Osteocyte (in vitro differentiated cells): ENCODE data around the gene SMARCB1. TPM values are rescaled to one million over a fixed set of nuclear protein-coding genes. Genes with fewer than 3 reads are reported as not detected.

Experiments used
- DNase-seq: peaks from one replicate; pipeline ENCODE4 v3.0.0; 2021; ENCODE audit warnings: mixed read lengths; ENCODE audit not compliant: unreplicated experiment; ENCODE audit errors: extremely low spot score
- H3K27ac Mint-ChIP-seq: one replicate; pipeline ENCODE4 v1.8.0; 2021; ENCODE audit warnings: mild to moderate bottlenecking, mixed read lengths; ENCODE audit not compliant: unreplicated experiment
- H3K27me3 Mint-ChIP-seq: one replicate; pipeline ENCODE4 v1.8.0; 2021; ENCODE audit warnings: mixed read lengths; ENCODE audit not compliant: unreplicated experiment
- H3K36me3 Mint-ChIP-seq: one replicate; pipeline ENCODE4 v1.8.0; 2021; ENCODE audit warnings: mixed read lengths; ENCODE audit not compliant: unreplicated experiment
- H3K4me1 Mint-ChIP-seq: one replicate; pipeline ENCODE4 v1.8.0; 2021; ENCODE audit warnings: mixed read lengths; ENCODE audit not compliant: unreplicated experiment
- H3K4me3 Mint-ChIP-seq: one replicate; pipeline ENCODE4 v1.8.0; 2021; ENCODE audit warnings: mild to moderate bottlenecking, moderate library complexity, mixed read lengths; ENCODE audit not compliant: unreplicated experiment
- H3K9me3 Mint-ChIP-seq: one replicate; pipeline ENCODE4 v1.8.0; 2021; ENCODE audit warnings: mixed read lengths; ENCODE audit not compliant: unreplicated experiment
- CTCF ChIP-seq: fragments of 200-600 bp; sonication (generic); IDR thresholded peaks from 2 replicates; pipeline ENCODE4 v1.5.0; 2021; ENCODE audit warnings: antibody characterized with exemption, mild to moderate bottlenecking, moderate library complexity
- total RNA-seq: library from RNA; stranded (reverse); gene quantifications from 2 replicates; pipeline ENCODE4 v1.2.1, GENCODE V29; 2021

The SMARCB1 gene
- total RNA-seq, 1 donor from 2014 or later = 126 TPM

GRCh38 chr22:23744485-23744884 lies 42.3 kb upstream of the SMARCB1 start:
- TF ChIP-seq CTCF = no peak
- Mint-ChIP-seq H3K4me3 (no peak overlapping the region), H3K27ac (no peak overlapping the region), H3K4me1 (peaks cover 3% of the 10 kb centered on the region), H3K36me3 (peaks cover 20% of the 10 kb centered on the region), H3K27me3 (no peaks in the 10 kb centered on the region), H3K9me3 (no peaks in the 10 kb centered on the region)
- no peak for DNase-seq

- H3K36me3 Mint-ChIP-seq = peaks cover 20% of the 10 kb centered on the region
- H3K27ac Mint-ChIP-seq = no peak overlapping the region
- H3K27me3 Mint-ChIP-seq = no peaks in the 10 kb centered on the region
- no peak for DNase-seq
- peaks cover 15% of the 10 kb centered on the region for H3K4me1 Mint-ChIP-seq
- no peak overlapping the region for H3K4me3 Mint-ChIP-seq
- H3K9me3 Mint-ChIP-seq = no peaks in the 10 kb centered on the region
- TF ChIP-seq CTCF = no peak
Measured at GRCh38 chr22:23745791-23746190, 41.0 kb upstream of the SMARCB1 start.

GRCh38 chr22:23749841-23750301 lies 36.9 kb upstream of the SMARCB1 start:
- H3K27me3 Mint-ChIP-seq = no peaks in the 10 kb centered on the region
- peak overlapping the region; percentile 88 for H3K4me3 Mint-ChIP-seq
- no peak for TF ChIP-seq CTCF
- no peaks in the 10 kb centered on the region for H3K9me3 Mint-ChIP-seq
- no peak for DNase-seq
- H3K27ac Mint-ChIP-seq = peak overlapping the region; percentile 89
- H3K36me3 Mint-ChIP-seq = peaks cover 4% of the 10 kb centered on the region
- H3K4me1 Mint-ChIP-seq = peaks cover 18% of the 10 kb centered on the region

GRCh38 chr22:23750367-23750713 lies 36.4 kb upstream of the SMARCB1 start:
- DNase-seq = no peak
- TF ChIP-seq CTCF = no peak
- peaks cover 18% of the 10 kb centered on the region for H3K4me1 Mint-ChIP-seq
- peak overlapping the region; percentile 88 for H3K4me3 Mint-ChIP-seq
- H3K27ac Mint-ChIP-seq = peak overlapping the region; percentile 89
- H3K36me3 Mint-ChIP-seq = no peaks in the 10 kb centered on the region
- no peaks in the 10 kb centered on the region for H3K27me3 Mint-ChIP-seq
- H3K9me3 Mint-ChIP-seq = no peaks in the 10 kb centered on the region

- peak within 1 kb of the TSS; percentile 88 for H3K4me3 Mint-ChIP-seq
- H3K27me3 Mint-ChIP-seq = no peaks in the 10 kb centered on the region
- H3K36me3 Mint-ChIP-seq = no peaks in the 10 kb centered on the region
- H3K27ac Mint-ChIP-seq = peak within 1 kb of the TSS; percentile 89
- TF ChIP-seq CTCF = peak; percentile 30
- peaks cover 17% of the 10 kb centered on the region for H3K4me1 Mint-ChIP-seq
- H3K9me3 Mint-ChIP-seq = no peaks in the 10 kb centered on the region
- DNase-seq = peak; percentile 91
Measured at GRCh38 chr22:23750714-23751440, 35.9 kb upstream of the SMARCB1 start, which contains the start of gene ZNF70. ZNF70 (minus strand) TSS chr22:23751112; CDS start chr22:23745140, 5,972 bp downstream.
